Right ventricle myocardium inferior (tissue), 1 donor: ENCODE measurements around the gene HIPK4. TPM values are rescaled to one million over a fixed set of nuclear protein-coding genes. Genes with fewer than 3 reads are reported as not detected.
"Not testable (repeated sequence)": the region's sequence is repeated elsewhere in the genome, so short reads cannot be mapped to it uniquely, and the experiment has no call there.

ENCODE experiments used
- ATAC-seq: fragments of 200-7000 bp; cut with Tn5 transposase; one replicate; pipeline ENCODE4 v1.9.1; 2020; ENCODE audit warnings: mild to moderate bottlenecking, moderate library complexity
- DNase-seq: peaks from one replicate; pipeline ENCODE4 v3.0.0; 2021; ENCODE audit errors: missing footprints
- intact Hi-C: fragments of 100-400 bp; cut with DNase I; formaldehyde crosslinking; loops from one replicate; pipeline ENCODE4 v1.11.0; 2022
- total RNA-seq: library from RNA; stranded (reverse); fragmentation: NEBNext Ultra II Directional; extraction: Animal tissue kit (Norgen Biotek cat#: 25700); gene quantifications from one replicate; pipeline ENCODE4 v1.2.1, GENCODE V29; 2021
- donor health status: DM: no; HTN: yes; CAD: no; lungs with severe emphysema.

The HIPK4 gene
- total RNA-seq, 1 donor from 2014 or later, result not detected

DNA sequence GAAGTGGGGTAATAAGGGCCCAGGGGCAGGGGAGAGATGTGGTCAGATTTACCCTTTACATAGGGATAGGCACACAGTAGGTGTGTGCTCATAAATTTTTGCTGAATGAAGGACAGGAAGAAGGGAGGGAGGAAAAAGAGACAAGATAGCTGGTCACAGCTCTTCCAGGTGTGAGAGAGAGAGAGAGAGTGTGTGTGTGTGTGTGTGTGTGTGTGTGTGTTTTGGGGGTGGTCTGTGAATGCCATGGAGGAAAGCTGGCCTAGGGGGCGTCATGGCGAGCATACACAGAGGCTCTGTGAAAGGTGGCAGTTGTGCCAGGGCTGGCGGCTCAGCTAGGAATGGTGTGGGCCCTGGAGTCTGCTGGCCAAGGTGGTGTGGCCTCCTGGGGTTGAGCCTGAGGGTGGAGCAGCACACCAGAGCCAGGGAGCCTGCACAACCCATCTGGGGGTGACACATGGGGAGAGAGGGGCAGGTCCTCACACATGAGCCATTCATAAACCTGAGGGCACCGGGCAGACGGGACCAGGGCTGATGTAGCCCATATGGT is 29.2 kb upstream of the HIPK4 start:
- intact Hi-C loops, result no loop called here
- ATAC-seq (no peak), DNase-seq (no peak)

DNA sequence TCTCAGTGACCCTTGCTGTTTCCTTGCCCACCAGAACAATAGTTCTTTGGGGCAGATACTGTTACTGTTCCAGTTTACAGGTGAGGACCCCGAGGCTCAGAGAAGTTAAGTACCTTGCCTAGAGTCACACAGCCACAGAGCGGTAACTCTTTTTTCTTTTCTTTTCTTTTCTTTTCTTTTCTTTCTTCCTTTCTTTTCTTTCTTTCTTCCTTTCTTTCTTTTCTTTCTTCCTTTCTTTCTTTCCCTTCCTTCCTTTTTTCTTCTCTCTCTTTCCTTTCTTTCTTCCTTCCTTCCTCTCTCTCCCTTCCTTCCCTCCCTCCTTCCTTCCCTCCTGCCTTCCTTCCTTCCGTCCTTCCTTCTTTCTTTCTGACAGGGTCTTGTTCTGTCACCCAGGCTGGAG is 28.1 kb upstream of the HIPK4 start:
- ATAC-seq (no peak), DNase-seq (no peak)
- intact Hi-C loops, result no loop called here

DNA sequence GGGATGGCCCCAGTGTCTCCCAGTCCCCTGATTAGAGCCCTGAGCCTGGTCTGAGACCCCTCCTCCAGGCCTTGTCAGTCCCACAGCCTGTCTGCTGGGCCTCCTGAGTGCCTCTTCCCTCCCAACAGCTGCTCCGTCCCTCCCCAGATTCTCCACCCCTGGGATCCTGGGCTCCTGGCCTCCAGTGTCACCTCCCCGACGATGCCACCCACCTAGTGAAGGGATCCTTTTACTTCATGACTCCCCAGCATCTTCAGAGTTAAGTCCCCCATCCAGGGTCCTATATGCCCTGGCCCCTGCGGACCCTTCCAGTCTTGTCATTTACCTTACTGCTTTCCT is 27.6 kb upstream of the HIPK4 start:
- intact Hi-C loops, result no loop called here
- ATAC-seq, result no peak
- DNase-seq, result no peak

DNA sequence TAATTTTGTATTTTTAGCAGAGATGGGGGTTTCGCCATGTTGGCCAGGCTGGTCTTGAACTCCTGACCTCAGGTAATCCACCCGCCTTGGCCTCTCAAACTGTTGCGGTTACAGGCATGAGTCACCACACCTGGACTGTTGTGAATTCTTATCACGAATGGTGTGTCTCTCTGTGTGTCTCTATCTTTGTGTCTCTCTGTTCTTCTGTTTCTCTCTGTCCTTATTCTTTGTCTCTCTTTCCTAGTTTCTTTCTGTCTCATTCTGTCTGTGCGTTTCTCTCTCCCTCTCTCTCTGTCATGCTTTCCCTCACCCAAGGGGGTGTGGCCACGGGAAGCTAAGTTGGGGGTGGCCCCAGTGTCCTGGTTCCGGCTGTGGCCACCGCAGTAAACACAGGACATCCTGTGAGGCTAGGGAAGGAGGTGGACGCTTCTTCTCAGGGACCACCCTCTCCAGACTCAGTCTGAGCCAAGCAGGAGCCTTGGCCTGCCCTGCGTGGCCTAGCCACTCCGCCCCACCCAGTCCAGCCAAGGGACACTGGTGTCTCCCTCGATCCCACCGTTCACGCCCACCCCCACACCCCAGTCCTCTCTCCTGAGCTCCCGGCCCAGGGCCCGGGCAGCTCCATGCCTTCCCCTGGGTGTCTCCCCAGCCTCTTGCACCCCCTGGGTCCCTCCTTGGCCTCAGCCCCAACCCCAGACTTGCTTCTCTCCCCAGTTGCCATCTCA is 27.1 kb upstream of the HIPK4 start:
- ATAC-seq (peak; percentile 14), DNase-seq (peak; percentile 86)
- intact Hi-C loops, result no loop called here

DNA sequence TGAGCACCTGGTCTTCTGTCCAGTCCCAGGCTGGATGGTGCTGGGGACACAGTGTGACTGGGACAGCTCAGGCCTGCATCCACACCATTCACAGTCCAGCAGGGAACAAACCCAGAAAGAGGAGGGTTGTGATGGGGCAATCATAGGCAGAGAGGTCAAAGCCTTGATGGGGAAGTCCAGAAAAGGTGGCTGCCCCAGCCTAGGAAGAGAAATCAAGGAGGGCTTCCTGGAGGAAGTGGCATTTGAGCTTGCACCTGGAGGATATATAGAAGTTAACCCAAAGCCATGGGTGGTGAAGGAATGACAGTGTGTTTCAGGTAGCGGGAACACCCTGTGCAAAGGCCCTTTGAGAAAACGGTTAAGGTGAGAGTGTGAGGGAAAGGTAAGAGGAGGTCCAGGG is 25.8 kb upstream of the HIPK4 start:
- intact Hi-C loops, result no loop called here
- ATAC-seq, result no peak
- DNase-seq, result no peak

DNA sequence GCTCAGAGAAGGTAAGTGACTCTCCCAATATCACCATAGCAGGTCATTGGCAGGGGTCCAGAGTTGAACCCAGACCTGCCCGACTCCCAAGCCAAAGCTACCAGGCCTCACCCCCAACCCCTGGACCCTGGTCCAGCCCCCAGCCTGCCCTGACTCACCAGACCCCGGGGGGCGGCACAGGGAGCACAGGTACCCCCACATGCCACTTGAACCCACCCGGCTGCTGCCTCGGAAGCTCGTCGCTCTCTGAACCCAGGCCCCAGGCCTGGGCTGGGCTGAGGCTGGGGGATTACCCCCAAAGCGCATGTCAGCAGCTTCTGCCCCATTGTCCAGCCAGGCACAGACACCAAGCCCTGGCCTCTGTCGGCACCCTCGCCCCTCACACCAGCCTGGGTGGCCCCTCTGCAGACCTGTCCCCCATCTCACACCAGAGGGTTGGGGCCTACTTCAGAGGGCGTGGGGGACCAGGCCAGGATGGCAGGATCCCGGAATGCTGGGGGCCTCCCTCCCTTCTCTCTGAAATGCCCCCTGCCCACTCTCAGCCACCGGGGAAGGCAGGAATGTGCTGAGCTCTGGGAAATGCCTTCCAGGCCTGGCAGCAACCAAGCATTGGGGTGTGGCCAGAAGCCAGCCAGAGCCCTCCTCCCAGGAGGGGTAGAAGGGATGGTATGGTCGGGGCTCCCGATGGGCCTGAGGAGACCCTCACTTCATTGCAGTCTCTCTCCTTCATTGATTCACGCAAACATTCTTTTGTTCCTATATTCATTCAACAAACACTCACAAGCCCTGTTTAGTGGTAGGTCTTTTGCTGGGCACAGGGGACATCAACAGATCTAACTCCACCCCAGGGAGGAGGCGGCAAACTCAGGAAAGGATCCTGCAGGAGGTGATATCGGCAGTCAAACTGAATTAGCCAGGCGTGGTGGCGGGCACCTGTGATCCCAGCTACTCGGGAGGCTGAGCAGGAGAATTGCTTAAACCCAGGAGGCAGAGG is 24.9 kb upstream of the HIPK4 start:
- intact Hi-C loops, result loop anchor here (5.0 kb wide), 1 partner anchor 187 kb away; the partner anchor contains the start of gene LTBP4
- ATAC-seq, result peak; percentile 12
- DNase-seq, result no peak

DNA sequence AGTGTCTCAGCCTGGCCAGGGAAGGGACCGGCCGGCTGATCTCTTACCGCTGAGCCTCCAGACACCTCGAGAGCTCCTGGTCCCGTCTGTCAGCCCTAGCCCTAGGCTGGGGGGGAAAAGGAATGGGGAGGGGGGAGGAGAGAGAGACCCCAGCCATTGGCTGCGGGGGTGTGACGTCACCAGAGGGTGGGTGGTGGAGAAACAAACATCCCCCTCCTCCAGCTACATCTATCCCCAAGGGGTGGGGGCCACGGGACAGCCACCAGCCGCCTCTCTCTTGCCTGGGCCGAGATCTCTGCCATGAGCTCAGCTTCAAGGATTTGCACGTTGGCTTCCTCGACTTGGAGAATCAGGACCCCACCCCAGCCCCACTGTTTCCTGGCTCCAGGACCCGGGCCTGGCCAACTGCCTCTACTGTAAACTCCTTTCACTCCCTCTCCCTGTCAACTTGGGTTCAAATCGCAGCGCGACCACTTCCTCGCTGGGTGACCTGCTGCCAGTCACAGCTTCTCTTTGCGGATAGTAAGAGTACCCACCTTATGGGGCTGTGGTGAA is 23.4 kb upstream of the HIPK4 start, which contains the start of gene PRX:
PRX (minus strand) TSS at position 88 of the 555 bp plus-strand sequence. CDS start 5,446 bp downstream, outside the sequence.
- intact Hi-C loops, result loop anchor here (5.0 kb wide), 1 partner anchor 189 kb away; the partner anchor contains the start of gene LTBP4
- ATAC-seq (no peak), DNase-seq (no peak)

DNA sequence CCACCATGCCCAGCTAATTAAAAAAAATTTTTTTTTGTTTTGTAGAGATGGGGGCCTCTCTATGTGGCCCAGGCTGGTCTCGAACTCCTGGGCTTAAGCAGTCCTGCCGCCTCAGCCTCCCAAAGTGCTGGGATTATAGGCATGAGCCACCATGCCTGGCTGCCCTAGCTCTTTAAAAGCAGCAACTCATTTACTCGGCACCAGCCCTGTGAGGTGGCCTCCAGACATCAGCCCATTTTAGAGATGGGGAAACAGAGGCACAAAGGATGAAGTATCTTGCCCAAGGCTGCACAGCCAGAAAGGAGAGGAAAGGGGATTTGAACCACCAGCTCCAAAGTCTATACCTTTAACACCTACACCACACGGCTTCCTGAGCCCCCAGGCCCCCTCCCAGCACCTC is 22.9 kb upstream of the HIPK4 start:
- intact Hi-C loops, result loop anchor here (5.0 kb wide), 1 partner anchor 189 kb away; the partner anchor contains the start of gene LTBP4
- ATAC-seq (no peak), DNase-seq (no peak)

DNA sequence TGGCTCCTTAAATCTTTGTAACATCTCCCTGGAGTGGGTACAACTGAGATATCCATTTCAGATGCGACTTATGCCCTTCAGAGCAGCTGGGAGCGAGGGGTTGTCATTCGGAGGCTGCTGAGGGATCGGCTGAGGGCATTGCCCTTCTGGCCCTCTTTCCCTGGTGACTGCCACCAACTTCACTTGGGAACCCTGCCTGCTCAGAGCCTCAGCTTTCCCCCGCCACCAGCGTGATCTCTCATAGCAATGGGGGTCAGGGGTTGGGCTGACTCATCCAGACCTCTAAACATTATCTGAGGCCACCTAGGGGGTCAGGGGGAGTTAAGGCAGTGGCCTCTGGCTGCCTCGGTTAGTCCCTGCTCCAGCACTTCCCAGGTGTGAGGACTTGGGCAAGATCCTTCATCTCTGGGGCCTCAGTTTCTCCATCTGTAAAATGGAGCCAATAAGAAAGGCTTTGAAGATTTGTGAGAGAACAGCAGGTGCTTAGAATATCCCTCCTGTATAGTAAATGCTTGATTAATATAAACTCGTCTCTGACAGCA is 22.0 kb upstream of the HIPK4 start:
- intact Hi-C loops, result loop anchor here (5.0 kb wide), 1 partner anchor 190 kb away; the partner anchor contains the start of gene LTBP4
- ATAC-seq, result no peak
- no peak for DNase-seq

DNA sequence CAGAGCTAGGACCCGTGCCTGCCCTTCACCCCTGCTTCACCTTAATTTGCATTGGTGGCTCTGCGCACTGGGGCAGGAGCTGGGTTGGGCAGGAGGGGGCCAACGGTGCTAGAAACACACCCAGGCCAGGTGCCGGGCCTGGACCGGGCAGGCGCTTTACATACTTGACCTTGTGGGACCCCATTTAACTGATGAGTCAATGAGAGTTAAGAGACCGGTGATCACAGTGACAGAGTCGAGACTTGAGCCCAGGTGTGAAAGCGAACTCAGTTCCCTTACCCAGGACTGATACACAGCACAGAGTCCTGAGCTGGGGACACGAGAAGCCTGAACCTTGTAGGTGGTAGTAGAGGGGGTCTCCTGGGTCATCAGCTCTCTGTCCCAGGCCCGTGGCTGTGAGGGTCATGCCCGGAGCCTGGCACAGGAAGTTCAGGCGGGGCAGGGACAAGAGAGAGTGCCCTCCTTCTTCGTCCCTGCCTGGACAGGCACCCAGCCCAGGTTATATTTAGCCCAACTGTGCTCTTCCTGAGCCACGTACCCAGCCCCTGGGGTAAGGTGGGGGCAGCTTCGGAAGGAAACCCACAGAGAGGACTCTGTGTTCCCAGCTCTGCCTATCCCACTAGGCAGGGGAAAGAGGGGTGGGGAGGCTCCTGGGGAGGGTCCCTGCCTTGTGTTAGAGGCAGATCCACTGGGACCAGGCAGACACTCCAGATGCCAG is 21.3 kb upstream of the HIPK4 start:
- ATAC-seq (peak; percentile 92), DNase-seq (peak; percentile 75)
- intact Hi-C loops, result loop anchor here (5.0 kb wide), 1 partner anchor 191 kb away; the partner anchor contains the start of gene LTBP4

DNA sequence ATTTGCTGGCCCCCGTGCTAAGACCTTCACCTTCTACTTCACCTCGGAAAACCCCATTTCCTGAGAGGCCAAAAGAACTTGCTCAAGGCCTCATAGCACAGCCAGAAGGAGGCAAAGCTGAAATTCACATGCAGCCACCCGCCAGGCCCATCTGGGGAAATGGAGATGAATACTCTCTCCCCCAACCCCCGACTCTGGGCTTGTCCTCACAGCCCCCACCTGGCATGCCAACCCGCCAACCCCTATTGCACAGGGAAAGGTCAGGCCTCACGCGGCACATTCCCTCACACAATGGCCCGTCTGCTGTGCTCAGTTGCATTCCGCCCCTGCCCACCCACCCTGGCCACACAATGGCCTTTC is 20.0 kb upstream of the HIPK4 start:
- intact Hi-C loops, result loop anchor here (5.0 kb wide), 1 partner anchor 192 kb away; the partner anchor contains the start of gene LTBP4
- DNase-seq (no peak), ATAC-seq (no peak)

DNA sequence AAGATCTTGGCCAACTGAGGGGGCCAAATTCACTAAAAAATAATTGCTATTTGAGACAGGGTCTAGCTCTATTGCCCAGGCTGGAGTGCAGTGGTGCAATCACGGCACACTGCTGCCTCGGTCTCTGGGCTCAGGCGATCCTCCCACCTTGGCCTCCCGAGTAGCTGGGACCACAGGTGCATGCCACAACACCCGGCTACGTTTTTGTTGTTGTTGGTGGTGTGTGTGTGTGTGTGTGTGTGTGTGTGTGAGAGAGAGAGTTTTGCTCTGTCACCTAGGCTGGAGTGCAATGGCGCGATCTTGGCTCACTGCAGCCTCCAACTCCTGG is 18.6 kb upstream of the HIPK4 start:
- ATAC-seq, DNase-seq, intact Hi-C loops: not testable (repeated sequence)

DNA sequence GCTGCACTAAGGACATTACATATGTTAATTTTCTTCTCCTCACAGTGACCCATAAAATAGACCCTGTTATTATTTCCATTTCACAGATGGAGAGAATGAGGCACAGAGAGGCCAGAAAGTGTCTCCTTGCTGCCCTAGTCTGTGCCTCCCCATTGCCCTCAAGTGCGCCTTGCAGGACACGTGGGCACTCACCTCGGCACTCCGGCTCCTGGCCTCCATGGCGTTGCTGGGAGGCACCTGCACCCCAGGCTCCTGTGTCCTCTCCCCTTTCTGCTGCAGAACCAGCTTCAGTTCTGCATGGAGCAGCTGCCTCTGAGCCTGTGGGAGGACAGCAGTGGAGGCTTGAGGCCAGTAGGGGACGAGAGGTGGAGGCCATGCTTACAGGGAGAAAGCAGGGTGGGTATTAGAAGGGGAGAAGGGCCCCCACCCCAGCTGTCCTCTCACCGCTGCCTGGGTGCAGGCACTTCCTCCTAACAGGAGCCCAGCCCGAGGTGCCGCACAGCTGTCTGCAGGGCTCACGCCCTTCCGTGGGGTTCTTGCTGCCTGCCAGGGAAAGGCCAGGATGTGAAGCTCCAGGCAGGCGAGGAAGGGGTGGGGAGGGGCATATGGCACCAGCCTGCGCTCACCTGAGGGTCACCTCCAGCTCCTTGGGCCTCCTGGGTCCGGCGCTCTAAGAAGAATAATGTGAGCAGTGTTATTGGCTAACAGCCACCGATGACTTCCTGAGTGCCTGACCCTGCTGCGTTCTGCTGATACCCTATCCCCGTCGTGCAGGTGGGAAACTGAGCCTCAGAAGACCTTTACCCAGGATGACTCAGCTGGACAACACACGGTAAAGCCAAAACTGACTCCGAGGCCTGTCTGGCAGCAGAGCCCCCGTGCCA is 18.0 kb upstream of the HIPK4 start:
- no peak for DNase-seq
- intact Hi-C loops, result no loop called here
- ATAC-seq, result no peak

DNA sequence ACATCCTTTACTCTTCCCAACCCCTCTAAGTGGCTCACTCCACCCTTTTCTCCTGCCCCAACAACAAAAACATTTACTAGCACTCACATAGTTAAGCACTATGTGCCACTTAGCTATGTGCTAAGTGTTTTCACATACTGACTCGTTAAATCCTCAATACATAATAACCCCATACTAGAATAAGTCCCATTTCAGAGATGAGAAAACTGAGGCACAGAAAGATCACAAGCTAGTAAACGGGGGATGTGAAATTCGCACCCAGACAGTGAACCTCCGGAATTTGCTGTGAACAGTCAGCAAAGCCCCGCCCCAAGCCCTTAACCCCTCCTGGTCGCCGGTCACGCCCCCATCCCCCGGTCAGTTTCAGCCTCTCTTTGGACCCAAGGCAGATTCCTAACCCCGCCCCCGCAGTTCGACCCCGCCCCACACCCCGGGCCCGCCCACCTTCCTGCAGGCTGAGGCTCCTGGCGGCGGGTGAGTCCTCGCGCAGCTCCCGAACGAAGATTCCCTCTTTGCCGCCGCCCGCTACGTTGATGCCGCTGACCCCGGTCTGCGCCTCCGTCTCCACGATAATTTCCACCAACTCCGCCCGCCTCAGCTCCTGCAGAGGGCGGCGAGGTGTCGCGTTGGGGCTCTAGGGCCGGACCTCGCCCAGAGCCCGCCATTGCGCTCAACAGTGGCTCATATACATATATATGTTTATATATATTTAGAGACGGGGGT is 13.4 kb upstream of the HIPK4 start:
- ATAC-seq (peak; percentile 95), DNase-seq (peak; percentile 95)
- intact Hi-C loops, result loop anchor here (1.0 to 5.0 kb wide), 2 partner anchors 54 to 64 kb away; partner anchors contain the start of genes BLVRB and SPTBN4

DNA sequence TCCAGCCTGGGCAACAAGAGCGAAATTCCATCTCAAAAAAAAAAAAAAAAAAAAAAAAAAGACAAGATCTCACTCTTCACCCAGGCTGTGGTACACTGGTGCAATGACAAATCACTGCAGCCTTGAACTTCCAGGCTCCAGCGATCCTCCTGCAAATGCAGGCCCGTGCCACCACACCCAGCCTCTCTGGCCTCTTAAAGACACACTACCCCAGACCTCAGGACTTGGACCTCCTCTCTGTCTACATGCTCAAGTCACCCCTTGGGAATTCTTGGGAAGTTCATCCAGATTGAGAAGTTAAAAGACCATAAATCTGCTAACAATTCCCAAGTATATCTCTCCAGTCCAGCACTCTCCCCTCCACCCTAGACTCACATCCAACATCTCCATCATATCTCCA is 10.6 kb upstream of the HIPK4 start:
- intact Hi-C loops, result loop anchor here (5.0 kb wide), 1 partner anchor 67 kb away; the partner anchor contains the start of genes BLVRB and SPTBN4
- DNase-seq (peak; percentile 3), ATAC-seq (no peak)

DNA sequence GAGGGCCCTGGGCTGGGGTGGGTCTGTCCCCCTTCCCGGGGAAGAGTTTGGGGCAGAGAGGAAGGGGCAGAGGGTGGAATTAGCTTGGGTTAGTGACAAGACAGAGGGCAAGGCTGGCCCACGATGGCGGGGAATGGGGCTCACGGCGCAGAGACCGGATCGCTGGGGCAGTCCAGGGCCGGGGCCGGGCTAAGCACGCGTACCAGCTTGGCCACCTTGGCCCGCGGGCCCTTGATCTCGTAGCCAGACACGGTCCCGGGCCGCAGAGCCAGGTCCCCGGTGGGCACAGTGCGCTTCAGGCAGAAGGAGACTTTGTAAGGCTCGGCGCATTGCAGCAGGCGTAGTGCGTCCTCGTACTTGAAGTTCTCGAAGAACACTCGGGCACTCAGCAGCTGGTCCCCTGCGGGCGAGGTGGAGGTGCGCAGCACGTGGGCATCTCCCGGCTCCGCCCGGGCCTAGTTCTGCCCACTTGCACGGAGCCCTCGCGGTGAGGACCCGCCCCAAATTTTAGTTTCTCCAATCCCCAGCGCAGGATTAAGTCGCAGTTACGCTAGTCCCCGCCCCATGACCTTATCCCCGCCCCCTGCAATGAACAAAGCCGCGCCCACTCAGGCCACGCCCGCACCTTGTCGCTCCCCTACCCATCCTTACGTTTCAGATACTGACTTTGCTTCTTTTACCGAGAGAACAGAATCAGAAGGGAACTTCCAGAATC is 8.6 kb upstream of the HIPK4 start:
- DNase-seq (no peak), ATAC-seq (no peak)
- intact Hi-C loops, result no loop called here
